HepG2 (cell line): Measurements from ENCODE around the gene SSC5D. TPM values are rescaled to one million over a fixed set of nuclear protein-coding genes. Genes with fewer than 3 reads are reported as not detected.

Experiments used
- BHLHE40 ChIP-seq: IDR thresholded peaks from 2 replicates; pipeline ENCODE4 v1.6.1; 2011; ENCODE audit warnings: low read length, improper control_type of control experiment
- HNRNPL ChIP-seq: fragments of 200-400 bp; formaldehyde crosslinking; IDR thresholded peaks from 2 replicates; pipeline ENCODE4 v1.6.1; 2017; ENCODE audit warnings: mild to moderate bottlenecking, low read depth, low read length
- HNRNPUL1 ChIP-seq: fragments of 200-400 bp; formaldehyde crosslinking; IDR thresholded peaks from 2 replicates; pipeline ENCODE4 v1.6.1; 2017; ENCODE audit warnings: low read depth, mild to moderate bottlenecking, low read length, moderate library complexity
- JUN ChIP-seq: sonication (generic); formaldehyde crosslinking; IDR thresholded peaks from 2 replicates; pipeline ENCODE4 v1.4.0; 2020; ENCODE audit warnings: mild to moderate bottlenecking, missing genetic modification reagents
- KLF16 ChIP-seq, 2 experiments: sonication (generic) in 1 of 2; formaldehyde crosslinking in 1 of 2; IDR thresholded peaks; 2 replicates each; pipeline versions ENCODE4 v1.6.1 to v1.8.0; 2016 to 2023; ENCODE audit warnings: missing genetic modification reagents in 2 of 2, missing compliant biosample characterization in 1 of 2
- KMT2B ChIP-seq: IDR thresholded peaks from 2 replicates; pipeline ENCODE4 v1.6.1; 2016; ENCODE audit warnings: missing genetic modification reagents, missing compliant biosample characterization
- NCOA2 ChIP-seq: sonication (generic); formaldehyde crosslinking; IDR thresholded peaks from 2 replicates; pipeline ENCODE4 v1.8.0; 2022; ENCODE audit warnings: inconsistent platforms
- SKI ChIP-seq: fragments of 450-650 bp; IDR thresholded peaks from one replicate; pipeline ENCODE4 v1.6.1; 2018; ENCODE audit warnings: mild to moderate bottlenecking; ENCODE audit not compliant: partially characterized antibody
- TBL1XR1 ChIP-seq: fragments of 150-350 bp; IDR thresholded peaks from 2 replicates; pipeline ENCODE4 v1.6.1; 2014; ENCODE audit warnings: borderline replicate concordance, low read length; ENCODE audit not compliant: partially characterized antibody
- TIGD3 ChIP-seq: sonication (generic); formaldehyde crosslinking; IDR thresholded peaks from 2 replicates; pipeline ENCODE4 v1.5.1; 2020; ENCODE audit warnings: mild to moderate bottlenecking, missing genetic modification reagents, borderline replicate concordance
- ZBTB1 ChIP-seq: sonication (generic); formaldehyde crosslinking; IDR thresholded peaks from 2 replicates; pipeline ENCODE4 v1.4.0; 2020; ENCODE audit warnings: missing genetic modification reagents, borderline replicate concordance
- ZFYVE20 ChIP-seq: sonication (generic); formaldehyde crosslinking; IDR thresholded peaks from 2 replicates; pipeline ENCODE4 v1.8.0; 2023; ENCODE audit warnings: low read depth, mild to moderate bottlenecking, moderate library complexity, missing genetic modification reagents, borderline replicate concordance
- ZNF281 ChIP-seq: sonication (generic); formaldehyde crosslinking; IDR thresholded peaks from 2 replicates; pipeline ENCODE4 v1.4.0; 2020; ENCODE audit warnings: missing genetic modification reagents, borderline replicate concordance
- ZNF326 ChIP-seq: sonication (generic); formaldehyde crosslinking; IDR thresholded peaks from 2 replicates; pipeline ENCODE4 v1.4.0; 2020; ENCODE audit warnings: missing genetic modification reagents, borderline replicate concordance
- ZNF331 ChIP-seq: sonication (generic); formaldehyde crosslinking; IDR thresholded peaks from 2 replicates; pipeline ENCODE4 v1.4.0; 2020; ENCODE audit warnings: missing genetic modification reagents
- ZNF652 ChIP-seq: IDR thresholded peaks from 2 replicates; pipeline ENCODE4 v1.6.1; 2016; ENCODE audit warnings: low read depth, borderline replicate concordance
- ZNF724P ChIP-seq: sonication (generic); formaldehyde crosslinking; IDR thresholded peaks from 2 replicates; pipeline ENCODE4 v1.8.0; 2022; ENCODE audit warnings: missing genetic modification reagents, borderline replicate concordance
- ZNF740 ChIP-seq: sonication (generic); formaldehyde crosslinking; IDR thresholded peaks from 2 replicates; pipeline ENCODE4 v1.4.0; 2020; ENCODE audit warnings: missing genetic modification reagents
- ZNF777 ChIP-seq: sonication (generic); formaldehyde crosslinking; IDR thresholded peaks from 2 replicates; pipeline ENCODE4 v1.4.0; 2020; ENCODE audit warnings: missing genetic modification reagents
- ZNF792 ChIP-seq: IDR thresholded peaks from 2 replicates; pipeline ENCODE4 v1.6.1; 2016
- ZNF839 ChIP-seq: sonication (generic); formaldehyde crosslinking; IDR thresholded peaks from 2 replicates; pipeline ENCODE4 v1.4.0; 2020; ENCODE audit warnings: missing genetic modification reagents, mild to moderate bottlenecking, borderline replicate concordance
- polyA plus RNA-seq, 8 experiments: library from polyadenylated mRNA; depleted of rRNA in 3 of 8; stranded (reverse) in 7 of 8; unstranded in 1 of 8; fragments of >200 nt; fragmentation: Illumina TruSeq in 4 of 8; extraction: Trizol in 4 of 8; gene quantifications; 2 replicates each; pipeline versions ENCODE4 v1.2.1 to v1.2.3, GENCODE V29; 2011 to 2016; ENCODE audit warnings: low read depth in 4 of 8, missing spikeins in 1 of 8, mixed read lengths in 1 of 8; ENCODE audit not compliant: insufficient read depth in 1 of 8
- total RNA-seq, 5 experiments: library from RNA; depleted of rRNA; stranded (reverse); fragments of >200 nt; fragmentation: Illumina TruSeq; extraction: Trizol; gene quantifications; 2 replicates each; pipeline ENCODE4 v1.2.3, GENCODE V29; 2016; ENCODE audit warnings: low read depth in 1 of 5
- TF ChIP-seq, protein P1 (sequence below): fragments of 450-650 bp; IDR thresholded peaks from 2 replicates; pipeline ENCODE4 v1.6.1; 2016

The SSC5D gene
- total and polyA plus RNA-seq, 2 of the 13 experiments (the other 11 are each of a cell fraction or from before 2014, with no cell fraction given) = not detected

GRCh38 chr19:55476100-55476775, 12.0 kb upstream of the SSC5D start, which contains the start of gene ZNF628 (continued):
- TF ChIP-seq NCOA2 (CRISPR knock-in tag) (peak; percentile 7; the same call in 1 of the 2 replicates), ZNF652 (CRISPR knock-in tag) (0 out of 2 replicates have a peak, but pooled peaks have one; percentile 22), ZNF326 (no peak), KMT2B (CRISPR knock-in tag) (peak; percentile 20; the same call in 1 of the 2 replicates), KLF16 (CRISPR knock-in tag; IDR thresholded peaks at IDR 0.05) (peak; percentile 35 to 69; a peak in 1 of 4 replicates), JUN (peak; percentile 68; the same call in 1 of the 2 replicates), ZNF724P (CRISPR knock-in tag) (peak; percentile 35; the same call in 1 of the 2 replicates), SKI (no peak), ZFYVE20 (CRISPR knock-in tag) (no peak), TBL1XR1 (no peak), ZNF777 (CRISPR knock-in tag) (peak; percentile 29; the same call in 1 of the 2 replicates), HNRNPL (no peak), ZNF281 (CRISPR knock-in tag) (peak; percentile 61; the same call in 1 of the 2 replicates), BHLHE40 (no peak), ZBTB1 (CRISPR knock-in tag) (no peak), ZNF839 (CRISPR knock-in tag) (peak; percentile 60; the same call in 1 of the 2 replicates), ZNF792 (CRISPR knock-in tag) (peak; percentile 67; the same call in 1 of the 2 replicates), ZNF740 (CRISPR knock-in tag) (peak; percentile 88; the same call in 1 of the 2 replicates), HNRNPUL1 (no peak), TIGD3 (CRISPR knock-in tag) (peak; percentile 64; the same call in 1 of the 2 replicates), ZNF331 (peak; percentile 17; the same call in 1 of the 2 replicates)
- TF ChIP-seq, protein P1, sequence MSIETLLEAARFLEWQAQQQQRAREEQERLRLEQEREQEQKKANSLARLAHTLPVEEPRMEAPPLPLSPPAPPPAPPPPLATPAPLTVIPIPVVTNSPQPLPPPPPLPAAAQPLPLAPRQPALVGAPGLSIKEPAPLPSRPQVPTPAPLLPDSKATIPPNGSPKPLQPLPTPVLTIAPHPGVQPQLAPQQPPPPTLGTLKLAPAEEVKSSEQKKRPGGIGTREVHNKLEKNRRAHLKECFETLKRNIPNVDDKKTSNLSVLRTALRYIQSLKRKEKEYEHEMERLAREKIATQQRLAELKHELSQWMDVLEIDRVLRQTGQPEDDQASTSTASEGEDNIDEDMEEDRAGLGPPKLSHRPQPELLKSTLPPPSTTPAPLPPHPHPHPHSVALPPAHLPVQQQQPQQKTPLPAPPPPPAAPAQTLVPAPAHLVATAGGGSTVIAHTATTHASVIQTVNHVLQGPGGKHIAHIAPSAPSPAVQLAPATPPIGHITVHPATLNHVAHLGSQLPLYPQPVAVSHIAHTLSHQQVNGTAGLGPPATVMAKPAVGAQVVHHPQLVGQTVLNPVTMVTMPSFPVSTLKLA = peak; percentile 69; the same call in 1 of the 2 replicates
